ENCODE measurements around the gene GNPDA2. TPM values are rescaled to one million over a fixed set of nuclear protein-coding genes. Genes with fewer than 3 reads are reported as not detected.

The GNPDA2 gene
- 34.4 and 41.4 TPM in 2 replicates for total RNA-seq (ENCODE audit: low replicate concordance)

DNA sequence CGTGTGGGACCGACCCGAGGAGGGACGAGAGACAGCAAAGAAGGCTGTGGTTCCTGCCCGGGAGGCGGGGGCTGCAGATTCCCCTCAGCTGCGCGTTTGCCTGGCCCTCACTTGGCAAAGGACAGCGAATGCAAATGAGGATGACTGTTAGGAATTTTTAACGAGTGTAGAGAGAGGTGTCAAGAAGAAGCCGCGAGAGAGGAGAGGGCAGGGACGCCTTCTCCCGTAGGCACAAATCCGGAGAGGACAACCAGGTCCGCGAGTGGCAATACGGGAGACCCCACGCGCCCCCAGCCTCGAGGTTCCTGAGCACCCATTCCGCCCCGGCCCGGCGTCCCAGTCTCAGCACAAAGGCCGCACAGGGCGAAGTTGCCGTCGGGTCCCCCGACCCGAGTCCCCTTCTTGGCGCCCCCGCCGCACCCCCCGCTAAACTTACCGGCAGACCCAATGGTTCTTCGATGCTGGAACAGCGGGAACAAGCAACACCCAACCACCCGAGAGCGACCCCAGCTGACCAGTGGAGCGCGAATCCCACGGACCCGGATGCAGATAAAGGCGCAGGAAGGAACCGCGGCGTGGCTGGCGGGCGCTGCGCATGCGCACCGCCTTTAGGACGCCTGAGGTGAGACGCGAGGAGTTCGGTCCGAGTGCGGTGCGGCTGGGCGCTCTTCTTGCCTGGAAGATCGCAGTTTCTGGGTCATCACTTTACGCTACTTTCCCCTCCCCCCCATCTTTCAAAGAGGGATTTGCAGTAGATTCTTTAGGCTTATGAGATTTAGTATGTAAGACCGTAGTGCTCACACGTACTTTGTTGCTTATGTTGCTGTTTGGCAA is at the start of gene GNPDA2:
TSS of gene GNPDA2 (minus strand) at position 519 of the 834 bp plus-strand sequence. CDS start 4,349 bp downstream, outside the sequence.
- peak within 1 kb of the TSS; percentile 92 for H3K4me3 ChIP-seq (ENCODE audit: low read depth, low read length)
- DNase-seq (ENCODE audit: low read depth): peak; percentile 90
- TF ChIP-seq, protein P1, sequence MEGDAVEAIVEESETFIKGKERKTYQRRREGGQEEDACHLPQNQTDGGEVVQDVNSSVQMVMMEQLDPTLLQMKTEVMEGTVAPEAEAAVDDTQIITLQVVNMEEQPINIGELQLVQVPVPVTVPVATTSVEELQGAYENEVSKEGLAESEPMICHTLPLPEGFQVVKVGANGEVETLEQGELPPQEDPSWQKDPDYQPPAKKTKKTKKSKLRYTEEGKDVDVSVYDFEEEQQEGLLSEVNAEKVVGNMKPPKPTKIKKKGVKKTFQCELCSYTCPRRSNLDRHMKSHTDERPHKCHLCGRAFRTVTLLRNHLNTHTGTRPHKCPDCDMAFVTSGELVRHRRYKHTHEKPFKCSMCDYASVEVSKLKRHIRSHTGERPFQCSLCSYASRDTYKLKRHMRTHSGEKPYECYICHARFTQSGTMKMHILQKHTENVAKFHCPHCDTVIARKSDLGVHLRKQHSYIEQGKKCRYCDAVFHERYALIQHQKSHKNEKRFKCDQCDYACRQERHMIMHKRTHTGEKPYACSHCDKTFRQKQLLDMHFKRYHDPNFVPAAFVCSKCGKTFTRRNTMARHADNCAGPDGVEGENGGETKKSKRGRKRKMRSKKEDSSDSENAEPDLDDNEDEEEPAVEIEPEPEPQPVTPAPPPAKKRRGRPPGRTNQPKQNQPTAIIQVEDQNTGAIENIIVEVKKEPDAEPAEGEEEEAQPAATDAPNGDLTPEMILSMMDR (IDR thresholded peaks at IDR 0.05; ENCODE audit: insufficient read depth, low read length): peak; percentile 27

DNA sequence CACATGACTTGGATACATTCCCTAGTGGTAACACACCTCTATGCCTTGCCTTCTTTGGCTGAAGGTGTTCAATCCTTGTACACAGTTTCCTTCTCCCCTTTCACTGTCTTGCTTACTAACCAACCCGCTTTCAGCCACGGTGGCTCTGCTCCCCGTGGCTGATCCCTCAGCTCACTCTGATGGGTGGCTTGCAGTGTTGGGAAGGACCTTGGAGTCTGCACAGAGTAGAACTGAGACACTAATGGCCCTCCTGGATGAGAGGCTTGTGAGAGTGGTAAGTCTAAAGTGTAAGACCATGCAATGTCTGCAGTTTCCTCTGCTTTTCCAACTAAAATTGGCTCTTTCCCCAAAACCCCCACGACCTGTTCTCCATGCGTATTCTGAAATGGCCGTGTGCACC is 46.0 kb upstream of the GNPDA2 start:
- no peak for DNase-seq (ENCODE audit: low read depth)
- TF ChIP-seq, protein P1 (IDR thresholded peaks at IDR 0.05; ENCODE audit: insufficient read depth, low read length): no peak
- H3K4me3 ChIP-seq (ENCODE audit: low read depth, low read length): no peak overlapping the region

DNA sequence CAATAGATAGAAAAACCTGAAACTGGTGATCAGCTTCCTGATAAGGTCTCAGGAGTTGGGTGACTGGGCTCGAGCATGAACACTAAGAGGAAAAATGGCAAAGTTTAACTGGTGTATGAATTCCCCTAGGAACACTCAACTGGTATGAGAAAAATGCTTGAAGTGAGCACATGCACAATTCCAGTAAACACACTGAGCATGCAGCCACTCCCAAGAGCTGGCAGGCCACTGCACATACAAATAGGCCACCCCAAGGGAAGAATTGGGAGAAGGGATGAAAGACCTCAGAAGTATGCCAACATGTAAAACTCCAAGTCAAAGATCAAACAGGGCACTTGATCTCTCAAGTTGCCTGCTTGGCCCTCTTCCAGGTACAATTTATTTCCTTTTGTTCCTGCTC is 45.4 kb upstream of the GNPDA2 start:
- DNase-seq (ENCODE audit: low read depth): no peak
- H3K4me3 ChIP-seq (ENCODE audit: low read depth, low read length): no peak overlapping the region
- TF ChIP-seq, protein P1 (IDR thresholded peaks at IDR 0.05; ENCODE audit: insufficient read depth, low read length): no peak

DNA sequence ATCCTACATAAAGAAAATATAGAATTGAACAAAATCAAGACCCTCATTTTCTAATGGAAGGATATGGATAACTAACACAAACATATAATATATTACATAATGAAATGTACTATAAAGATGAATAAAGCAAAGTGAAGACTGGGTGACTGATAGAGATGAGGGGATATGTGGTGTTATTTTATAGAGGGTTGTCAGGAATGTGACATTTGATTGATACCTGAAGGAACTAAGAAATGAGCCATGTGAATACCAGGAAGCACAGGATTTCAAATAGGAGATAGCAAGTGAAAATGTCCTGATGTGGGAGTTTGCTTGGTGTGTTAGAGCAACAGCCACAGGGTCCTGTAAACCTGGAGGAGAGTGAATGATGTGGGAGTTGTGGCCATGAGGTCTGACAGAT is 40.1 kb upstream of the GNPDA2 start:
- H3K4me3 ChIP-seq (ENCODE audit: low read depth, low read length): no peak overlapping the region
- TF ChIP-seq, protein P1 (IDR thresholded peaks at IDR 0.05; ENCODE audit: insufficient read depth, low read length): no peak
- DNase-seq (ENCODE audit: low read depth): no peak

DNA sequence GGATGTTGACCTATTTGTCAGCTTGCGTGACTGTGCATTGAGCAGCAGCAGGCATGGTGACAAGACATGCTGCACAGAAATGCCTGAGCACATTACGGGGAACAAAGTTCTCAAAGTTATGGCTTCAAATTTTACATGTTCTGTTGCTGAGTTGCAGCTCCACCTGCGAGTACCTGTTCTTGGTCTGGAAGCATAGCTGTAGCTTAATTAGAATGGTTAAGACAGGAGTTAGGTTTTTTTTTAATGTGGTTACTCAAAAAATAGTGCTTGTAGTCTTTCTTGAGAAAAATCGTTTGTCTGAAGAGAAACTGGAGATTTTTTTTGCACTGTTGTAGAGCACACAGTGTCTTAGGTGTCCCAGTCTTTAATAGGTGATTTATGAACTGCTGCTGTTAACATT is 38.8 kb upstream of the GNPDA2 start:
- H3K4me3 ChIP-seq (ENCODE audit: low read depth, low read length): no peak overlapping the region

DNA sequence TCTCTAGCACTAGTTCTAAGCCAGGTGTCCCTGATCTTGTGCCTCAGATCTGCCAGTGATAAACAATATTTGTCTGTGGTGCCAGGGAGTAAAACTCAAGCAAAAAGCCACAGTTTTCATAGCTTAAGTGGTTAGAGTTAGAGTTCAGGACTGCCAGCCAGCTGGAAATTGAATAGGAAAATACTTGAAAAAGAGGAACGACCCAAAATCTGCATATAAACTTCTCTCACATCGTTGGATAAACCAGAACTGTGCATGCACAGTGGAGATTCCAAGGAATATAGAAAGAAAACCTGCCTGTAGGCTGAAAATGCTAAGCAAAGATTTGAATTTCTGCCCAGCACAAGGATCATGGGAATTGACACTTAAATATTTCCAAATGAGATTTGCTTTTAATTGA is 35.0 kb upstream of the GNPDA2 start:
- no peak for DNase-seq (ENCODE audit: low read depth)
- H3K4me3 ChIP-seq (ENCODE audit: low read depth, low read length): no peak overlapping the region
- TF ChIP-seq, protein P1 (IDR thresholded peaks at IDR 0.05; ENCODE audit: insufficient read depth, low read length): no peak

More for the DNA sequence above, 38.8 kb upstream of the GNPDA2 start:
- DNase-seq (ENCODE audit: low read depth): no peak
- TF ChIP-seq, protein P1 (IDR thresholded peaks at IDR 0.05; ENCODE audit: insufficient read depth, low read length): no peak
